ENCODE results near the gene ZEB1.
"Not testable (repeated sequence)": the region's sequence is repeated elsewhere in the genome, so short reads cannot be mapped to it uniquely, and the experiment has no call there.

ZEB1 gene

GRCh38 chr10:31361475-31361874, 42.5 kb downstream of the ZEB1 start:
- intact Hi-C loops (cut with DNase I); DNase-seq: not testable (repeated sequence)

- peak in 2 of 10 donors; percentile 65 to 85 for DNase-seq
- intact Hi-C loops (cut with DNase I), result no loop called here
These were observed 43.1 kb downstream of the ZEB1 start for GRCh38 chr10:31362023-31362641.

GRCh38 chr10:31363696-31364095, 44.7 kb downstream of the ZEB1 start:
- intact Hi-C loops (cut with DNase I), result not testable (repeated sequence)
- peak in 1 of 10 donors; percentile 61 for DNase-seq

- DNase-seq, result peak in 2 of 10 donors; percentile 62 to 63
- intact Hi-C loops (cut with DNase I), result not testable (repeated sequence)
These were observed 45.2 kb downstream of the ZEB1 start for GRCh38 chr10:31364238-31364637.

- DNase-seq, result no peak
- intact Hi-C loops (cut with DNase I), result no loop called here
These were observed 47.7 kb downstream of the ZEB1 start for GRCh38 chr10:31366703-31367102.

GRCh38 chr10:31368724-31369123, 49.7 kb downstream of the ZEB1 start:
- no peak for DNase-seq
- intact Hi-C loops (cut with DNase I), result no loop called here

- no peak for DNase-seq
- intact Hi-C loops (cut with DNase I), result no loop called here
These were observed 53.4 kb downstream of the ZEB1 start for GRCh38 chr10:31372439-31372838.

GRCh38 chr10:31374146-31374696, 55.2 kb downstream of the ZEB1 start:
- intact Hi-C loops (cut with DNase I), result no loop called here
- DNase-seq, result no peak

GRCh38 chr10:31381171-31381570, 62.2 kb downstream of the ZEB1 start:
- intact Hi-C loops (cut with DNase I), result no loop called here
- no peak for DNase-seq

GRCh38 chr10:31381766-31382316, 62.8 kb downstream of the ZEB1 start:
- intact Hi-C loops (cut with DNase I), result no loop called here
- peak in 1 of 10 donors; percentile 52 for DNase-seq

GRCh38 chr10:31383810-31384588, 65.0 kb downstream of the ZEB1 start:
- intact Hi-C loops (cut with DNase I), result no loop called here
- DNase-seq, result no peak

- intact Hi-C loops (cut with DNase I), result no loop called here
These were observed 65.6 kb downstream of the ZEB1 start for GRCh38 chr10:31384589-31384949.

GRCh38 chr10:31390804-31391203, 71.8 kb downstream of the ZEB1 start:
- intact Hi-C loops (cut with DNase I), result no loop called here
- DNase-seq, result no peak

More at GRCh38 chr10:31384589-31384949, 65.6 kb downstream of the ZEB1 start:
- DNase-seq, result no peak

- intact Hi-C loops (cut with DNase I), result no loop called here
- DNase-seq, result no peak
These were observed 74.8 kb downstream of the ZEB1 start for GRCh38 chr10:31393844-31394243.

GRCh38 chr10:31395695-31396094, 76.7 kb downstream of the ZEB1 start:
- no peak for DNase-seq
- intact Hi-C loops (cut with DNase I), result no loop called here

GRCh38 chr10:31396376-31396775, 77.4 kb downstream of the ZEB1 start:
- intact Hi-C loops (cut with DNase I), result no loop called here

GRCh38 chr10:31397852-31398251, 78.8 kb downstream of the ZEB1 start:
- intact Hi-C loops (cut with DNase I), result no loop called here
- DNase-seq, result no peak

More at GRCh38 chr10:31396376-31396775, 77.4 kb downstream of the ZEB1 start:
- DNase-seq, result no peak

GRCh38 chr10:31399171-31399570, 80.2 kb downstream of the ZEB1 start:
- intact Hi-C loops (cut with DNase I), result no loop called here
- DNase-seq, result no peak

GRCh38 chr10:31399631-31400030, 80.6 kb downstream of the ZEB1 start:
- intact Hi-C loops (cut with DNase I), result no loop called here
- DNase-seq, result peak in 6 of 10 donors; percentile 12 to 89 (median 59)

GRCh38 chr10:31401287-31401686, 82.3 kb downstream of the ZEB1 start:
- DNase-seq, result no peak
- intact Hi-C loops (cut with DNase I), result no loop called here

GRCh38 chr10:31404640-31405039, 85.6 kb downstream of the ZEB1 start:
- DNase-seq, result no peak
- intact Hi-C loops (cut with DNase I), result no loop called here

All from posterior cingulate gyrus (tissue), 11 donors.